Dermis microvascular lymphatic vessel endothelial cell (primary cell): ENCODE measurements around the gene AMIGO3. TPM values are rescaled to one million over a fixed set of nuclear protein-coding genes. Genes with fewer than 3 reads are reported as not detected.
"Not testable (repeated sequence)": the region's sequence is repeated elsewhere in the genome, so short reads cannot be mapped to it uniquely, and the experiment has no call there.

Experiments used
- DNase-seq, 2 donors: peaks; one replicate each; pipeline versions ENCODE4 v3.0.0 to v3.0.0-alpha.2; 2010; ENCODE audit warnings: low read depth in 2 of 2
- total RNA-seq: library from RNA; depleted of rRNA; stranded (reverse); fragments of >200 nt; gene quantifications from 2 replicates; pipeline ENCODE4 v1.2.1, GENCODE V29; 2014

AMIGO3 gene
- total RNA-seq, 1 donor from 2014 or later, result not detected

DNA sequence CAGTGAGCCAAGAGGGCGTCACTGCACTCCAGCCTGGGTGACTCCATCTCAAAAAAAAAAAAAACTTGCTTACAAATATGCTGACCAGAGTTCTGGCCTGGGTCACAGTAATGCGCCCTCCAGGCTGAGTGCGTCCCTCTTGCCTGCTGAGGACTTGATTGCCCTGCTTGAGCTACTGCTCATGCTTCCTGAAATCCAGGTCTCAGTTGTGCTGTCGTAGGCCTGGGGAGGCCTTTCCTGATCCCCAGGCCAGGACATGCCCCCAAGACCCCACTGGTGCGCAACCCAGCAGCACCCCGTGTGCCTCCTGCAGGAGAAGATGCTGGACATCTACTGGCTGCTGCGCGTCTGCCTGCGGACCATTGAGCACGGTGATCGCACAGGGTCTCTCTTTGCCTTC, 7.3 kb downstream of the AMIGO3 start:
- DNase-seq, result no peak

DNA sequence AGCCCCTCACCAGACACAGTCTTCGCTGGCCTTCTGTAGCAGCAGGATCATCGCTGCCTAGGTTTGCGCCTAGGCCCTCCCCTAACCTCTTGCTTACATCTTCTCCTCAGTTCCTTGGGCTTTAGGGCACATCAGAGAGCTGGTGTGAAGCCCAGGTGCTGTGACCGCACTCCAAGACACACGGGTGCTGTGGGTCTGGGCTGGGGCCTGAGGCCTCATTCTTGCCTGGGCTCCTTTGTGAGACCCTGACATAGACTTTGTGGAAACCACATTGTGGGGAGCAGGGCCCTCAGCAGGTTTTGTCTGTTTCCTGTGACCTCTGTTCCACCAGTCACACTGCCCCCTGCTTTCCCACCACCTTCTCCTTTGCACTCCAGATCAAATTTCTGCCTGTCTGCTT, 8.0 kb downstream of the AMIGO3 start:
- no peak for DNase-seq

DNA sequence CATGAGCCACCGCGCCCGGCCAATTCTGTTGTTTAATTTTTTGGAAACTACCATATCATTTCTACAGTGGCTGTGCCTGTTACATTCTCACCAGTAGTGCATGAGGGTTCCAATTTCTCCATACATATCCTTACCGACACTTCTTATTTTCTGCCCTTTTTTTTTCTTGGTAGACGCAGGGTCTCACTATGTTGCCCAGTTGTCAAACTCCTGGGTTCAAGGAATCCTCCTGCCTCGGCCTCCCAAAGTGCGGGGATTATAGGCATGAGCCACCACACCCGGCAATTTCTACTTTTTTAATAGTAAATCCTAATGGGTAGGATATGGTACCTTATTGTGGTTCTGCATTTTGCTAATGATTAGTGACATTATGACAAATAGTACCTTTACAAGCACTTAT, 9.6 kb downstream of the AMIGO3 start:
- DNase-seq, result no peak

DNA sequence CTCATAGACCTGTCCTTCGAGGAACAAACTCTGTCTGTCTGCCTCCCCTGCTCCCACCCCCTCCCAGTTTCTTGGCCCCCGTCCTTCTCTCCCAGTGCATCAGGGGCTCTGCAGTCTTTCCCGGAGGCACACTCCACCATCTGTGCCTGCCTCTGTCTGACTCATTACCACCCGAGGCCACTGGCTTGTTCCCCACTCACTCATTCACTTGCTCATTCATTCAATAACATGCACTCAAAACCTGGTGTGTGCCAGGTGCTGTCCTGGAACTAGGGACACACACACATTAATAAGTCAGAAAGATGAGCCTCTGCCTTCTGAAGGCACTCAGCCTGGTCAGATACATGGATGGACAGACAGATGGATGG, 12.4 kb downstream of the AMIGO3 start:
- no peak for DNase-seq

DNA sequence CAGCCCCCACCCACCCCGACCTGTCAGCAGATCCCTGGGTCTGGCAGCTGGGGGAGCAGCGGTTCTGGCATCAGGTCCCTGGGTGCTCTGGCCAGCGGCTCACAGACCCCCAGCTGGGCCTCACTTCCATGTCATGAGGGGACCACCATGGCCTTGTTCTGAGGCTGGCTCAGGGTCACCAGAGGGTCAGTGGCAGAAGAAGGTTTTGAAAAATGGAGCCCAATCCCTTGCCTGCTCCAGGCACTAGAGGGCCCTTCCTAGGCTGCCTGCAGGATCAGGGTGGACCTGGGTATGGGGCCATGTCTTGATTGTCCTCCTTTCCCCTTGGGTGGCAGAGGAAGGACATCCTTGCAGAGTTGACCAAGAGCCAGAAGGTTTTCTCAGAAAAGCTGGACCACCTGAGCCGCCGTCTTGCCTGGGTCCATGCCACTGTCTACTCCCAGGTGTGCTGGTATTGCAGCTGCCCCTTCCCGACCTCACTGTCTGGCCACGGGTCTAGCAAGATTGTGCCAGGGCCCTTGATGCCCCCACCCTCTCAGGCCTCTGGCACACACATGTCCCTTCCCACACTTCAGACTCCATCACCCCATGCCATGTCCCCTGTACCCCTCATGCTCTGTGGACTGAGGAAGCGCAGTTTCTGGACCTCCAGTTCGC, 12.9 kb downstream of the AMIGO3 start:
- no peak for DNase-seq

DNA sequence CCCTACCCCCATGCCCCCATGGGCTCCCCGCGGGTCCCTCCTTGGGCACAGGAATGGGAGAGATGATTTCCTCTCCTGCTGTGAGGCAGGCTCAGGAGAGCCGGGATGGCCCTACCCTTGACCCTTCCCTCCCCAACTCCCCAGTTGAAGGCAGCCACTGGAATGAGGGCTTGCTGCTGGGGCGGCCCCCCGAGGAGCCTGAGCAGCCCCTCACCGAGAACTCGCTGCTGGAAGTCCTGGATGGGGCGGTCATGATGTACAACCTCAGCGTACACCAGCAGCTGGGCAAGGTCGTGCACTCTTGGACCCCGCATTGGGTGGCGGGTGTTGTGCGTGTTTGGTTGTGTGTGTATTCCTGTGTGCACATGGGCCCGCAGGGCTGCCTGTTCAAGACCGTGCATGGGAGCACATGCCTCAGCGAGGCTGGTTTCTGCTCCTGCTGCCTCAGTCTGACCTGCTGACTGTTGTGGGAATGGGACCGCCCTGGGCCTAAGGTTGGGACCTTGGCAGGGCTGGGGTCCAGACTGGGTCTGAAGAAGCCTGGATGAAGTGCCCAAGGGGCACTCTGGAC, 14.0 kb downstream of the AMIGO3 start:
- DNase-seq, result no peak

DNA sequence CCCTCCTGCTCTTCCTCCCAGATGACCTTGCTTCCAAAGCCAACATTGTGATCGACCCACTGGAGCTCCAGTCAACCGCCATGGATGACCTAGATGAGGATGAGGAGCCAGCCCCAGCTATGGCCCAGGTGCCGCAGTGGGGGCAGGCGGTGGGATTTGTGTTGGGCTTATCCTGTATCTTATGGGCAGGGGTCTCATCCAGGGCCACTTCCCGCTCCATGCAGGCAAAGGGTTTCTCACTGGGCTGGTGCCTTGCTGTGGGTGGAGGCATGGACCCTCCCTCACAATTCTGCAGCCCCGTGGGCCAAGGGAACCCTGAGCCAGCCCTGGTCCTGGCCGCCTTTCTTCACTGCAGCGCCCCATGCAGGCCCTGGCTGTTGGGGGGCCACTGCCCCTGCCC, 14.9 kb downstream of the AMIGO3 start:
- no peak for DNase-seq

DNA sequence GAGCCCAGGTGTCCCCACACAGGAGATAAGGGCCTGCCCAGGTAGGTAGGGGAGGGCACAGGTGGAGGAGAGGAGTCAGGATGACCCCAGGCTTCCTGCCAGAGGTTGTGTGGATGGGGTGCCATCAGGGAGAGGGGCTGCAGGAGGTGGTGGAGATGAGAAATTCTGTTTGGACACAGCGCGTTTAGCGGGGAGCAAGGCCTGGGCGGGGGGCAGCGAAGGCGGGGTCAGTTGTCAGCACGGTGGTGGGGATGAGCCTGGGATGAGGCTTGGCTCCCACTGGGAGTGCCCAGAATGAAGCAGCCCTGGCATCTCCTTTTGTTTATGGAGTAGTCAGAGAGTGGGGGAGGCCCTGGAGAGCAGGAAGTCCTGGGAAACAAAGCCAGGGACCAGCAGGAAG, 15.5 kb downstream of the AMIGO3 start:
- peak in 1 of 2 donors; percentile 23 for DNase-seq

DNA sequence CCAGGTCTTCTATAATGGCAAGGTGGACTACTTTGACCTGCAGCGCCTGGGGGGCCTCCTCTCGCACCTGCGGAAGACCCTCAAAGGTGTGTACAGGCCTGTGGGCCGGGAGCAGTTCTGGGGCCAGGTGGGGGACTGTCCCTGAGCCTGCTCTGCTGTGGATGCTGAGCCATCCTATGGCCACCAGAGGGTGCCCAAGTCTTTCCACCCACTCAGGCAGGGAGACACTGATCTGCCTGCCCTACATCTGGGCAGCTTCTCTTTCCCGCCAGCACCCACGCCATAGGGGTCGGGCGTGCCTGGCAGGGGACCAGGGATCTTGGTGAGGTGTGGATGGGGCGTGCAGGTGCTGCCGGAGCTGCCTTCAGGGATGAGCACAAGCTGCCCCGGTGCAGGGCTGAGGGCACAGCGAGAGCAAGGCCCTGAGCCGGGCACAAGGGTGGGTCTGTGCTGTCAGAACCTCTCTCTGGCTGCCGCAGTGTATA, 16.0 kb downstream of the AMIGO3 start:
- peak; percentile 56 to 75 for DNase-seq

DNA sequence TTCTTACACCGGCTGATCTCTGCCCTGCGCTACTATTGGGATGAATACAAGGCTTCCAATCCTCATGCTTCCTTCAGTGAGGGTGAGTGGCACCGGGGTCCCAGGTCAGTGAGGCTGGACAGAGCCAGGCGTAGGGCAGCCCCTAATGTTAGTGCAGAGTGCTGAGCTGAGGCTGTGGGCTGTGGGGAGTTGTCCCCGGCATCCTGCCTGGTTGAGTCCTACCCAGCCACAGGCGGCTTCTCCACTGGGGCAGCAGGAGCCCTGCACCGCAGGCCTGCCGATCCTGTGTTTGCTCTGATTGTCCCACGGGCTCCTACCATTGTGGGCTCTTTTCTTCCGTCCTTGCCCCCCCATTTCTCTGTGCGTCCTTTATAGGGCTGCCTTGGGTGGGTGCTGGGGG, 16.8 kb downstream of the AMIGO3 start:
- no peak for DNase-seq

DNA sequence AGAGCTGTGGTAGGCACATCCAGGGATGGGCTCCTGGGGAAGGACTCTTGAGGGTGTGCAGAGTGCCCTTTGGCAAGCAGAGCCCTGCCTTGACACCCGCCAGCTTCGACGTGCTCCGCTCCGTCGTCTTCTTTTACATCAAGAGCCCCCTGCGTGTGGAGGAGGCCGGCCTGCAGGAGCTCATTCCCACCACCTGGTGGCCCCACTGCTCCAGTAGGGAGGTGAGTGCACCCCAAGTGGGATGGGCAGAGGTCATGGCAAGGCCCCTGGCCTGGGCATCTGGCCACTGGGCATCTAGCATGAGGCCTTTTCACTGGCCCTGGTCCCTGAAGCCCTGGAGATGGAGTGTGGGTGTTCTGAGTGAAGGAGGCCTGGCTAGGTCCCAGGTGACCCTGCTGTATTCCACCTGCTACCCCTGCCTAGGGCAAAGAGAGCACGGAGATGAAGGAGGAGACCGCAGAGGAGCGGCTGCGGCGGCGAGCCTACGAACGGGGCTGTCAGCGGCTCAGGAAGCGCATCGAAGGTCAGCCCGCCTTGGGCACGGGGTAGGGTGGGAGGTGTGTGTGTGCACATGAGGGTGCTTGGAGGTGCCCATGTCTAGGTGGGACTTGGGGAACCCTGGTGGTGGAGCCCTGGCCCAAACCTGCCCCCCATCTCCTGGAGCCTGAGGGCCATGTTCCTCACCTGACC, 18.0 kb downstream of the AMIGO3 start:
- DNase-seq, result peak in 1 of 2 donors; percentile 23

DNA sequence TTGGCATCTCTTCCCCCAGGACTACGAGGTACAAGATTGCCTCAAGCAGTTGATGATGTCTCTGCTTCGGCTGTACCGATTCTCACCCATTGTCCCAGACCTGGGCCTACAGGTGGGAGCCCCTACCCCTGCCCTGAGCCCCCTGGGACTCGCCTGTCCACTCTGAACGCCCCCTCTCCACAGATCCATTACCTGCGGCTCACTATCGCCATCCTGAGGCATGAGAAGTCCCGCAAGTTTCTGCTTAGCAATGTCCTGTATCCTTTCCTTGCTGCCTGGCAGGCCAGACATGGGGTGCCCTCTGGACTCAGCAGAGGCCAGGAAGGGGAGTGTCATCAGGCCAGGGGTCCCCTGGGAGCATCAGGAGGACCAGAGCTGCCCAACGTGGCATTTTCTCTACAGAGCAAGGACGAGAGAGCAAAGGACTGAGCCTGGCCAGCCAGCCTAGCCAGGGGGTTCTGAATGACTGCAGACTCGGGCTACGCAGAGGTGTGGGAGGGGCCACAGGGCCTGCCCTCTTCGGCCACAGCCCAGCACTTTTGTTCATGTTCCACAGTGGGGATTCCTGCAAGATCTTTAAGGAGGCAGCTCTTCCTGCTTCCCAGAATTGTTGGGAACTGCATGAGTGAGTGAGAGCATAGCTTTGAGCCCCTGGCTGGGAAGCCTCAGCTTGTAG, 18.9 kb downstream of the AMIGO3 start:
- DNase-seq, result no peak

DNA sequence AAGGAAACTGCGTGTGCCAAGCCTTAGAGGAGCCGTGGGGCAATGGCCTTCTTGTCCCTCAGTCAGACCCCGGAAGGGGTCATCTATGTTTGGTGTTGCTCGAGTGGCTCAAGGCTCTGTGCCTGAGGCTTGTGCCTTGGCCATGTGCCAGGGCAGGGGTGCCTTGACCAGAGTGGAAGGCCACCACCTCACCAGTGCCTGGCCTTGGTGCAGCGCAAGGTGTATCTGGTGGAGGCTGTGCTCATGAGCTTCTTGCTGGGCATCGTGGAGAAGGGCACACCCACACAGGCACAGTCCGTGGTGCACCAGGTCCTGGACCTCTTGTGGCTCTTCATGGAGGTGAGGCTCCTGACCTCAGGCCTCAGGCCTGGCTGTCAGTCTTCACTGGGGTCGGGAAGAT, 19.5 kb downstream of the AMIGO3 start:
- DNase-seq, result no peak

DNA sequence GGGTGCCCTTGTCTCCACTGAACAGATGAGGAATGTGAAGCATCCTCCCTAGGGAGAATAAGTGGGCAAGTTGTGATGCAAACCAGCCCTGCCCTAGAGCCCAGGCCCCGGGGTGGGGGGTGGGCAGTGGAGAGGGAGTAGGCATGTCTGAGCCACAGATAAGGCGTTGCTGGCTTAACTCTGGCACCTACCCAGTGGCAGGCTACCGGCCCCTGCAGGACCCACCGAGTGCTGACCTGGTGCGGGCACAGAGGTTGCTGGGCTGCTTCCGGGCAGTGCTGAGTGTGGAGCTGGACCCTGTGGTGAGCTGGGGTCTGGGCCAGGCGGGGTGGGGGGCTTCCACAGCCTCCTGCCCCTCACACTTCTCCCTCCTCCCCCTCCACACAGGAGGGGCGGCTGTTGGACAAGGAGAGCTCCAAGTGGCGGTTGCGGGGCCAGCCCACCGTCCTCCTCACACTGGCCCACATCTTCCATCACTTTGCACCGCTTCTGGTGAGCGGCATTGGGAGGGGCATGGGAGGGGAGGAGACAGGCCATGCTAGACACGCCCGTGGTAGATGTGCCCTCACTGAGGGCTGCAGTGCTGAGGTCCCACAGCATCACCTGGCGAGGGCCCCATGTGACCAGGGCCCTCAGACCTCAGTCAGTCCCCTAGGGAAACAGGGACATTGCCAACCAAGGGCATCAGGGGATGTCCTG, 20.1 kb downstream of the AMIGO3 start:
- no peak for DNase-seq

DNA sequence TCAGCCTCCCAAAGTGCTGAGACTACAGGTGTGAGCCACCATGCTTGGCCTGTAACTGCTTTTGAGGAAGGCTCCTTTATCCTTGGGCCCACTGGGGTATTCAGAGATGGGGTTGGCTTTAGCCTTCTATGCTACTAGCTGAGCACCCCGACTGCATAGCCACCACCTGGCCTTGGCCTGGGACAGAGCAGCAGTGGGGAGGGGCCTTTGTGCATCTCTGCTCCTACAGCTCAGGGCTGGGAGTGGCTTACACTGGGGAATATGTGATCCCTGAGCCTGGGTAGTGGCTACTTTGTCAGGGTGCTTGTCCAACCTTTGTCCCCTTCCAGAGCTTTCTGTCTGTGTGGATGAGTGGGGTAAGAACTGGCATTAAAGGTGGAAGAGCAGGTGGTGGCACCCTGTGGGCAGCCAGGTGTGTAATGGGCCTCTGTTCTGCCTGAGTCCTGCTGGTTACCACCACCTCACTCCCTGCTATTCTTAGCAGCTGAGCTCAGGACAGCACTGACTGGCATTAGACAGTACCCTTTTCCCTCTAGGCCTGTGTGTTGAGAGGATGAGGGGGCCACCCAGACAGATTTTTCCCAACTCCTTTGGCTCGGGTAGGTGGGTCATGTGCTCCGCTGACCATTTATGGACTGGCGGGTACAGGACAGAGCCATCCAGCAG, 24.0 kb downstream of the AMIGO3 start:
- DNase-seq, result not testable (repeated sequence)

DNA sequence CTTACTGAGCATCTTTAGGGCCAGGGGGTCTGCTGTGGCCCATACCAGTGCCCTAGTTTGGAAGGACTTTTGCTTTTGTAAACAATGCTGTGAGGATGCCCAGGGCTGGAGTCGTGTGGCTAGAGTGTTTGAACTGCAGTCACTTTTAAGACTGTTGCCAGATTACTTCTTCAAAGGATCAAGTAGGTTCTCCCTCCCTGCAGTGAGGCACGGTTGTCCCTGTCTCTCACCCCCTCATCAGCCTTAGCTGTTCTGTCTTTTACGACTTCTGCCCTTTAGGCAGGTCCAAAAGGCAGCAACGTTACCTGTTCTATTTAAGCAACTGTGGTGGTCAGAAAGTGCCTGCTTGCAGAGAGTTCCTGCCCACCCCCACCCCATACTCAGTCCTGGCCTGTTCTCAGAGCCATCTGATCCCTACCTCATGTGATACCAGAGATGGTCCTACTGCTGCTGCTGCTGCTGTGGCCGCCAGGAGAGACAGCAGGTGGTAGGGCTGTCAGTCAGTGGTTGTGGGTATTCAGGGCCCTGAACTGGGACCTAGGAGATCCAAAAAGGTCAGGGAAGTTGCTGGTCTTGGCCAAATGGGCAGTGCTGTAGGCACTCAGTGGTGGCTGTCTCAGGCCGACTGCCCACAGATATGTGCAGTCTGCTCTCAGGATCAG, 24.9 kb downstream of the AMIGO3 start:
- DNase-seq, result not testable (repeated sequence)

DNA sequence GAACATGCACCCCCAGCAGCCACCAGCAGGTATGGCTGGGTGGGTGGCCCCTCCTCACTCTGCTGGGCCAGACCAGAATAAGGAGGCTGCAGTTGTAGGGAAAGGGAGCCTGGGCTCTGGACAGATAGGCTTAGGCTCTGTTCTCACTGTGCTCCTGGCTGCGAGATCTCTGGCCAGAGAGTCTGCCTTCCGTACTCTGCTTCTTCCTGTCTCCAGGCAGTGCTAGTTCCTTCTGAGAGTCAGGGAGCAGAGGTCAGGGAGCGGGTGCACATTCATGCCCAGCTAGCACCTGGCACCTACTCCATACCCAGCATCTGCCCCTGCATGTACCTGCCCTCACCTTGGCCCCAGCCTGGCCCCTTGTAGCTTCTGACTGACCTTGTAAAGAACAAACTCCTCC, 28.0 kb downstream of the AMIGO3 start:
- DNase-seq, result not testable (repeated sequence)

DNA sequence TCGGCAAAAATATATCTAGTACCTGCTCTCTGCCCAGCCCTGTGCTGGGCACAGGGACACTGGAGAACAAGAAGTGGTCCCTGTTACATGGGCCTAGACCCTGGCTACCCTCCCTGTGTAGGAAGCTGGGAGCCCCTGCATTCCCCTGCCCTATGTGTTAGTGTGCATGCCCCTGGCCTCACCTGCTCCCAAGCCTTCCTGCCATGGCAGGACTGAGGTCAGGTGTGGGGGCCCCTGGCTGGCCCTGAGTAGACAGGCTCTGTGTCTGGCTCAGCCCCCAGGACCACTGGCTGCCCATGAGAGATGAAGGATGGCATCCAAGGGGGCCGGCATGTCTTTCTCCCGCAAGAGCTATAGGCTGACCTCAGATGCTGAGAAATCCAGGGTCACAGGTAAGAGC, 28.6 kb downstream of the AMIGO3 start:
- DNase-seq, result not testable (repeated sequence)

DNA sequence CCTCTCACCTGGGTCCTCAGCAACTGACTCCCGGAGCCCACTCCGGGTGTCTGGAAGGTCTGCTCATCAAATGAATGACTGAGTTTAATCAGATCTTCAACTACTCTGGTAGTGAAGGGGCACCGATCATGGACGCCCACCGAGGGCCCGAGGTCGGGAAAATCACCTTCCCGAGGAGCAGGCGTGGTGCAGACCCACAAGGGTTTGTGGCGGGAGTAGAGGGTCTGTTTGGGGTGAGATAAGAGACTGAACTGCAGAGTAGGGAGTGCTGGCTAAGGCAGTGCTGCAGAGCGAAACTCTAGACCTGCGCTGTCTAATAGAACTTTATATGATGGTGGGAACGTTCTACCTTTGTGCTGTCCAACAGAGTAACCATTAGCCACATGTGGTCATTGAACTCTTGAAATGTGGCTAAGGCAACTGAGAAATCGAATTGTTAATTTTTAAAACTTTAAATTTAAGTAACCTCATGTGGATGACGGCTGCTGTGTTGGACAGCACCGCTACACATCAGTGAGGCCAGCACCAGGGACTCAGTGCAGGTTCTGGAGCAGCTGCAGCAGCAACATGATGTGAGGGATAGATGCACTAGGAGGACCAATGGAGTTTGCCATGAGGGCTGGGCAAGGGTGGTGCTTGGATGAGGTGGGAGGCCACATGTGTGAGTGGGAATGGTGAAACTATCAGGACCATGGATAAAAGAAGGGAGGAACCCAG, 29.4 kb downstream of the AMIGO3 start:
- not testable (repeated sequence) for DNase-seq
